SK-N-DZ (cell line): ENCODE measurements around the gene CAMKMT.
A peak's percentile ranks its signal among the peaks of the same experiment; 100 is the strongest.
"Not testable (repeated sequence)": the region's sequence is repeated elsewhere in the genome, so short reads cannot be mapped to it uniquely, and the experiment has no call there.

Experiments used
- DNase-seq: peaks from one replicate; pipeline ENCODE4 v3.0.0-alpha.2; 2015; ENCODE audit warnings: low spot score

CAMKMT gene

GRCh38 chr2:44550561-44550960 is 188.8 kb downstream of the CAMKMT start:
- DNase-seq, result no peak

DNA sequence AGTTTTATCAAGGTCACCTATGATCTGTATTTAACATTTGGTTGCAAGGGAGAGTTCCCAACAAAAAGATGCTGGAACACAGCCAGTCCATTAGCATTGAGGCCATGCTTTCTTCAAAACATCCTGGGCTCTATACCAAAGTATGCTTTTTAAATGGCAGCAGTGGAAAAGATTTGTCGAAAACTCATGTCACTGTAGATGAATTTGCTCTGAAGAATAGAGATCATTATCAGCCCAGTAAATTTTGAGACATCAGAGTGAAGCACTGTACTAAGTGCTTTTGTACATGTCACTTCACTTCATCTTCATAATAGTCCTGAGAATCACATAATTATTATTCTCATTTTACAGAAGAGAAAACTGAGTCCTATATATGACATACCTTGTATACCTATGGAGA is 189.8 kb downstream of the CAMKMT start:
- DNase-seq, result no peak

GRCh38 chr2:44553456-44553855 is 191.7 kb downstream of the CAMKMT start:
- DNase-seq, result no peak

- DNase-seq, result no peak
Measured at GRCh38 chr2:44555700-44556099, 194.0 kb downstream of the CAMKMT start.

DNA sequence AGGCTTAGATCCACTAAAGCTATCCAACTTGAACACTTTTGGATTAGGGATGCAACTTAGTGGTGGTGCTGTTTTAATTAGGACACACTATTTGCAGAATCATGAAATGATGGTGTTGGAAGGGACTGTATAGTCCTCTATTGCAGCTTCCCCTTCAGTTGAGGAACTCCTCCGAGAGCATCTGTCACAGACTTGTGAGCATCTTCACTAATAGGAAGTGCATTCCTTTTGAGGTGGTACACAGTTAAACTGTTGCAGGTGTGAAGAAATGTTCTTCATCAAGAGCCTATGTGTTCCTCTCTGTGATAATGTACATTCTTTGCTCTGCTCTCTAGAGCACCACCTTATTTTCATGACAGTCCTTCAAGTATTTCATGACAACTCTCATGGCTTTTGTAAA is 197.4 kb downstream of the CAMKMT start:
- no peak for DNase-seq

DNA sequence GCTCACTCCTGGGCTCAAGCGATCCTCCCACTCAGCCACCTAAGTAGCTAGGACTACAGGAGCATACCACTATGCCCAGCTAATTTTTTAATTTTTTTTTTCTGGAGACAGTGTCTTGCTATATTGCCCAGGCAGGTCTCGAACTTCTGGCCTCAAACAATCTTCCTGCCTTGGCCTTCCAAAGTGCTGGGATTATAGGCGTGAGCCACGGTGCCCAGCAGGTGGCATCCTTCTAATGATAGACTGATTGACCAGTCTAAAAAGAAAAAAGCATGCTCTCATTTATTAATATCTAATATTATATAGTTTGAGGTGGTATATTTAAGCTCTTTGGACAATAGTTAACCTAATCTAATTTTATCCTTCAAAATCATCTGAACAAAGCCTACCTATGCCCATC is 198.6 kb downstream of the CAMKMT start:
- DNase-seq, result no peak

DNA sequence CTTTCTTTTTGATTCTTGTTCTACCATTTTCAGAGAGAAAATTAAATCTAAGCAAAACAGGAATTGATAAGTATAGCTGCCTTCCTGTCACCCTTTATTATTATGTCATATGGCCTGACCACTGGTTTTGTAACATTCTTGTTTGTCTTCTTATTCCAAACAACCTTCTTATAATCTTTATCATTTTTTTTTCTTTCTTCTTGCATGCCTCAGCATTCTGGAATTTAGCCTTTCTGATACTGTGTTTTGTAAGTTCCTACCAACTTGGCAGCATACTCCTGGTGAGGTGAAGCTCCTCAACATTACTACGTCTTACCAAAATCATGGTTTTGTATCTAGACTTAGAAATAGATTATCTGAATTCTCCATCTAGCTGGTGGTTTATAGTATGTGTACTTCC is 199.2 kb downstream of the CAMKMT start:
- DNase-seq, result no peak

- no peak for DNase-seq
Measured at GRCh38 chr2:44562737-44563136, 201.0 kb downstream of the CAMKMT start.

GRCh38 chr2:44564752-44565151 is 203.0 kb downstream of the CAMKMT start:
- no peak for DNase-seq

GRCh38 chr2:44566059-44566458 is 204.3 kb downstream of the CAMKMT start:
- peak; percentile 48 for DNase-seq

GRCh38 chr2:44569491-44569890 is 207.7 kb downstream of the CAMKMT start:
- peak; percentile 32 for DNase-seq

DNA sequence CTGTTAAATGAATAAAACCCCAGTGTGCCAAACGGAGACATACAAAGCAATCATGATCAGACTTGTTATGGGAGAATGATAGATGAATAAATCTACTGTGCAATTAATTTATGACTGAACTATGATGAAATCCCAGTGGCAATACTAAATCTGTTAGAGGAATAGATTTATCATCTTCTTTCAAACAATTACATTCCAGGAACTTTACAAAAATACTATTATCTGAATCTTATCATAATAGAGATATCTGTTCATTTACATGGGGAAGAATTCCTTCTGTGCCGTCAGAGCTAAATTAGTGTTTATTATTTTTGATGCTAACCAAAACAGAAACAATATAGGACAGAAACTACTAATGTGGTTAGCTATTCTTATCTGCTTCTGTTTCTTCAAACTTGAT is 208.5 kb downstream of the CAMKMT start:
- no peak for DNase-seq

DNA sequence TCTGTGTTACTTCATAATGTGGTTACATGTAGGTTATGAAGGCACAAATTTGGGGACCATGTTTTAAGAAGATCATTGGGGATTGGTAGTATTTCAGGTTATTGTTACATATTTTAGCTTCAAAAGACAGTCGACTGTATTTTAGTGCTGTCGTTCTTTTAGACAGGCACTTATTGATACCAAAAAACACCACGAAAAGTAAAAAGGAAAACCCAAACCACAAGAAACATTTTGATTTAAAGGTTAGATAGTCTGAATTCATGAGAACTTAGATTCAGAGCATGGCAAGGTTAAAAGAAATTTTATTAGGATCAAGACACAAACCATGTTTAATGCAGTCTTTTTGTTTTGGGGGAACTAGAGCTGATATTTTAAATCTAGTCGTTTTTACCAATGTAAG is 209.0 kb downstream of the CAMKMT start:
- DNase-seq, result no peak

- no peak for DNase-seq
Measured at GRCh38 chr2:44572196-44572900, 210.6 kb downstream of the CAMKMT start.

DNA sequence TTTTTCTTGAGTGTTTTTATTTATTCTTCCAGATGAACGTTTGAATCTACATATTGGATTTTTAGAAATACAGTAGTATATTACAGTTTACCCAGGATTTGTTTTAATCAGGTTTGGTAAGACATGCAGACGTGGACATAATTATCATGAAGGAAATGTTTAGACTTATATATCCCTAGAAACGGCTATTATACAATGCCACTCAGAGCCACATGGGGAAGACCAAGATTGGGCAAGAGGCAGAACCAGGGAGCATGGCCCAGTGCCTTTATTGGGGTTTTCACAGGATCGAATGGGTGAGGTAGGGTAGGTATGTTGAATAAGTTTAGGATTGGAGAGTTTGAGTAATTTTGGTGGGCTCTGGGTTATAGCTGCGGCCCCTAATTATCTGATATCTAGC is 212.2 kb downstream of the CAMKMT start:
- no peak for DNase-seq

DNA sequence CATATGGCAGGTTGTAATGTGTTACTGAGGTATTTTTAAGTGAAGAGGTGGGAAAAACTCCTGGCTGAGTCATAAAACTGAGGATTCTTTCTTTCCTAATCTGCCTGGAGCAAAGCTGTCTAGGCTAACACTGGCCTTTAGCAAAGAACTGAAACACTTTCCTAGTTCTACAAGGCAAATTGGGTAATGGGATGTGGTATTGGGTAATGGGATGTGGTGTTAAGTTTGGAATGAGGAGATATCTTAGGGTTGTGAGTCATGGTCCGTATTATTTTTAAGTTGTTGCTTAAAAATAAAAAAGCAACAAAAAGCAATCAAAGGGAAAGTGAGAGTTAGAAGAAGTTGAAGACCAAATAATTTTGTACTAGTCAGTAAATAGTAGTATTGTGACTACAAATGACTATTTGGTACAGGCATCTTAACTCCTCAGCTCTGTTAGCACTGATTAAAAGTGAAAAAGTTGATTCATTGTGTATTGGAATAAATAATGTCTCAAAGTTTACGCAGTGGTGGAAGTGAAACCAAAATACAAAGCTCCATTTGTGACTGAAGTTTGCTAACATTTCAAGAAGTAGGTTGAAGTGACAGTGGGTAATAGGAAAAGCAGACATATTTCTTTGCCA is 216.8 kb downstream of the CAMKMT start:
- no peak for DNase-seq

DNA sequence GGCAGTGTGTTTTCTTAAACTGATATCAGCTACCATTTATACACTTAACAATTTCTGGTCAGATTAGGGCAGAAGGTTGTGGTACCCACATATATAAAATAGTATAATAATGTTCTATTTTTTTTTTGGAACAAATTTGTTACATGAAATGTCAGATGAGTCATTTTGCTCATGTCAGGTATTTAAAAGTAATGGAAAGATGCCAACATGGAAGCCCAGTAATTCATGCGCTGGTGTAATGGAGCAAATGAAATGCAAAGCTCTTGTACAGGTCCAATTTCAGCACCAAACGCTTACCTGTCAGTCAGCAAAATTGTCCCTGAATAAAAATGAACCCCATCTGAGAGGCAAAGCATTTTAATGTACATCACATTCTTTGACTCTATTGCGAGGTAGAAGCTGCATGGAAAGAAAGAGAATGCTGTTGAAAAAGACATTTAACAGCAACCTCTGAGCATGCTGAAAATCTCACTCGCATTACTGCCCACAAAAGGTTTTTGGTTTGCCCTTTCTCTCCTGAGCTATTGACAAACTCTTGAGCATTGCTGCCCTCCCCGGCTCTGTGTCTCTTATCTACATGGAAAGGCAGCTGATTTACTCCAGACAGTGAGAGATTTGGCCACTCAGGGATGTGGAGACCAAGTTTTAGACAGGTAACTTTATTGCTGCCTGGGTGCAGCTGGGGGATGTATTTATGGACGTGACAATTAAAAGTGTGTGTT is 217.5 kb downstream of the CAMKMT start:
- DNase-seq, result no peak

DNA sequence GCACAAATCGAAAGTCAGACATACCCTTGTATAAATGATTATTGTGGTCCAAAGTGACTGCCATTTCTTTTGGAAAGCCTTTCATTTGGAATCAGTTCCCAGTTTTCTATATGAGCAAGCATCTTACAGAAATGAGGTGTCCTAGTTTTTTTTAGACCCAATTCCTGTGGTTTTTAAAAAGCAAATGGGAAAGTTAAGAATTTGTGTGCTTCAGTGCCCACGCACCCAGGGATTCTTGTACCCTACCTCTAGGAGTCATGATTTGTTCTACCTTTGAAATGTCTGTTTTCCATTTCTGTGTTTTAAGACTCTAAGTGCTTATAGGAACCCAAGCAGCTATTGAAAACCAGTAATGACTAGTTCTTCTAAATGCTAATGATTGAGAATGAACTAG is 218.1 kb downstream of the CAMKMT start:
- no peak for DNase-seq

DNA sequence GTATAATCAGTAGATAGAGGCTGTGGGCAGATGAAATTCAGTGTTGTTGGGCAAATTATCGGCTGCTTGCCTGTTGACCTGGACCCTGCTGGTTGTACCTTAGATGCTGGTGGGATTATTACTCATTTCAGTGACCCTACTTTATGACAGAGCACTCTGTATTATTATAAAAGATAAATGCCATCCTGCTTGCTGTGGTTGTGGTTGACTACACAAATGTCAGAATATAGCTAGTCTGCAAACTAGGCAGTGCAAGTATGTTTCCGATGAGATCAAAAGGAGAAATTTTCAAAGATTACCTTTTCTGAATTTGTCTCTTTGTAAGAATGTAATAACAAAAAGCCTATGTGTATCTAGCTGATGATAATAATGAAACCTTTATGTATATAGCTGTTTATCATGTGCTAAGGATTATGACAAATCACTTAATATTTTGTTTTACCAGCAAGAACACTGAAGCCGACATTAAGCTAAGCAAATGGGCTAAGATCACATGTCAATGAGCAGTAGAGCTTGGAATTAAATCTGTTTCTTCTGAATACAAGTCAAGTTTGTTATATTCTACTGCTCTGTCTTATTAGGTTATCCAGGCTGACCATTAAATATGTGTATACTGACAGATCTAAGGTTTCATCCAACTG is 219.2 kb downstream of the CAMKMT start:
- no peak for DNase-seq

DNA sequence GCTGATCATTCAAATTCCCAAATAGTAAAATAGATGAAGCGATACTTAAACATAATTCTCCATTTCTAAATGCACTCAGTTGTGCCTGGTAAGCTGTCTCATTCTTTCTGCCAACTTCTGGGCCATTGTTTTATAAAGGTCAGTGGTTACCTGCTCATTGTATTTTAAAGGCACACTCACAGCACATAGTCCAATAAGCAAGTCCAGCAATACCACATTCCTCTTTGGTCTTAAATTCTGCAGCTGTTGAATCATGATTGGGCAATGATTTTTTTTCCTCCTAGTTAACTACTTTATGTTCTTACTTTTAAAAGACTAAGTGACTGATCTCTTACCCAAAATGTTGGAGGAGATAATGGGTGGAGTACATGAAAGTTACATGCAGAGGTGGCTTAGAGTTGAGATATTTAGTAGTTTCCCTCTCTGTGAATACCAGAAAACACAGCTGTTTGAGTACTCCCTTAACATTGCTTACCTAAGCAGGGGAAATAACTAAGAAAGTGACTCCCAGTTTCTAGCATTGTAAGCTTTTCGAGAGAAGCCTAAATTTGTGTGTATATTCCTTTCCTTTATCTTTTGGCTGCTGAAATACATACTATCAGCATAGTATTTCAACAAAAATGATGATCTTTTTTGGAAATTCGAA is 220.7 kb downstream of the CAMKMT start:
- no peak for DNase-seq

DNA sequence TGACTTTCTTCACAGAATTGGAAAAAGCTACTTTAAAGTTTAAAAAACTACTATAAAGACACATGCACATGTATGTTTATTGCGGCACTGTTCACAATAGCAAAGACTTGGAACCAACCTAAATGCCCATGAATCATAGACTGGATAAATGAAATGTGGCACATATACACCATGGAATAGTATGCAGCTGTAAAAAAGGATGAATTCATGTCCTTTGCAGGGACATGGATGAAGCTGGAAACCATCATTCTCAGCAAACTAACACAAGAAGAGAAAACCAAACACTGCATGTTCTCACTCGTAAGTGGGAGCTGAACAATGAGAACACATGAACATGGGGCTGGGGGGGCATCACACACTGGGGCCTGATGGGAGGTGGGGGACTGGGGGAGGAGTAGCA is 233.9 kb downstream of the CAMKMT start:
- not testable (repeated sequence) for DNase-seq
